GM21723 (cell line): ENCODE data around the gene EFCAB5.
"Not testable (repeated sequence)": the region's sequence is repeated elsewhere in the genome, so short reads cannot be mapped to it uniquely, and the experiment has no call there.

Experiments used
- ATAC-seq: cut with Tn5 transposase; IDR thresholded peaks from one replicate; pipeline ENCODE4 v1.9.1; 2021; ENCODE audit warnings: mild to moderate bottlenecking, moderate library complexity; ENCODE audit not compliant: unreplicated experiment

The EFCAB5 gene

DNA sequence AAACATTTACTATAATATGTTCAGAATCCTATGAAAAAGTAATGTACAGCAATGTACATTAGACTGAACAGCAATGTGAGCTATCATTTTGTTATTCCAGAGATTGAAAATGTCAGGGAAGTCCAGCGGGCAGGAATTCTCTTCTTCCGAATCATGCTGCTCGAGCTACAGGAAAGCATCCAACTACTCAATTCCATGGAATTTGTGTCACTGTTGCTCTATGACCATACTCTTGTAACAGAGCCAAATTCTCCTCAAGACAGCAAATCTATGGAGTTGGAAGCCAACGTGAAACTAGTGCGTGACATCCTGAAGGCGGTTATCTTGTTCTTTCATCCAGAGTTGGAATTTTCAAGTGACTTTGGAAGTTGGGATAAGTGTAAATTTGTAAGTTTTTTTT, 150.3 kb downstream of the EFCAB5 start:
- ATAC-seq = no peak

DNA sequence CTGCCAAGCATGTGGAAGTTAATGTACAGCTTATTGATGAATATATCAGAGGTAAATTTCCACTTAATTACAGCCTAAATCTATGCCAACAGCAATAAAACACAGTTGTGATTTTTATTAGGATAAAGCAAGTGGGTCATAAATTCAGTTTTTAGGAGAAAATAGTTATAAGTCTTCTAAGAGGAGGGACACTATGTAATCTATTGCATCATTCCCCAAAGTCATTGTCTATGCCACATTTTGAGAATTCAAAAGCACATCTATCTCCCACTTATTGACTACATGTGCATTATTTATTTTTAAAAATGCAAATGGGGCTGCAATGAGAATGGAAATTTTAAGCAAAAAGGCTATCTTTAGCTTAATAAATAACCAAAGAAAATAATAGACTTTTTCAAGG, 151.5 kb downstream of the EFCAB5 start:
- ATAC-seq = no peak

DNA sequence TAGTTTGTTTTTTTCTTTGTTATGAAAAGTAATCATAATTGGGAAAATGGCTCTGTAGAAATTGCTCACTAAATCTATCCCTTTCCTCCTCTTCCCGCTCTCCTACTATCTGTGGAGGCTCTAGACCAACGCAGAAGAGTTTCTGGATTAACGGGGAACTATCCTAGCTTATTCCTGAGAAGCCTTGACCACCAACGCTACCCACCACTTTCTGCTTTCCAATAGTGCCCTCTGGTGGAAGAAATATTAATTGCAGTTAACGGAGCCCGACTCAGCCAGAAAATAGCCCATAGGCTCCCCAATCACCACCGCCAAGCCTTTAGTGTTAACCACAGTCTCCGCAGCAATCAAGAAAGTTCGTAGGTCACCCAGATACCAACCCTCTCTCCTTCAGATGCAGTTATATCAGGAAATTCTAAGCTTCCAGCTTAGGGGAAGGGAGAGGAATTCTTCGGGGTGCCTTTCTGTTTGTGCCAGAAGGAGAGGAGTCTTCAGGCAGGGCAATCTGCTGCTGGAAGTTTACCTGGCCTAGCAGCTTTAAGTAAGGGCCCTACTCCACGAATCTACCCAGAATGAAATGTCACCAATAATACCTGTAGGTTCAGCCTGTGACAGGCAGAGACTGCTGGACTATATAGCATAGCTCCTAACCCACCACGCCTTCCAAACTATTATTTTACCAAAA, 152.2 kb downstream of the EFCAB5 start:
- ATAC-seq = no peak

DNA sequence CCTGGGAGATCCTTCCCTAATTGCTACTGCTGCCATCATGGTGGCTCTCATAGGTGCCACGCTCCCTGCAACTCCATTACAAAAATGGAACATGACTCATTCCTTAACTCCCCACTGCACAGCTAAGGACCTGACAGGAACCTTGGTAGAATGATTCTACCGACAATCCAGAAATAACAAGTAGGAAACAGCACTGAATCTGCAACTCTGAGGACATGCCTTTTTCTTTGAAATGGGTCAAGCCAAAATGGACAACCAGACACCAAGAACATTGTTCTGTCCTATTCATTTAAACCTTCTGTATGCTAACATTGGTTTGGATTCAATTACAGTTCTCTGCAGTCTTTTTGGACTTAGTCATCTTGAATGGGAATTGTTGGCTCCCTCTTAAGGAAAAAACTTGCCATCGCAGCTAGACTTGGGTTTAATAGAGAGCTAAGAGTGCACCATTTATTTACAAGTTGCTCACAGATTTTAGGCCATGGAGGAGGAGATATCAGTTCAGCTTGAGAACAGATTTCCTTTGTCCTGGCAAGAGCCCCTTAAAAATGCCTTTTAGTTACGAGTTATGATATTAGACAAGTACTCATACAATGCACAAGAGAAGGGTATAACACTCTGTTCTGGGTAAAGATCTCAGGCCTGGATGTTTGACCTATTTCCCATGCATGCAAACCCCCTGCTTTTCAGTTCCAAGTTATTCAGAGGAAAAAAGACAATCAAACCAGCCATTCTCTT, 154.2 kb downstream of the EFCAB5 start:
- no peak for ATAC-seq

DNA sequence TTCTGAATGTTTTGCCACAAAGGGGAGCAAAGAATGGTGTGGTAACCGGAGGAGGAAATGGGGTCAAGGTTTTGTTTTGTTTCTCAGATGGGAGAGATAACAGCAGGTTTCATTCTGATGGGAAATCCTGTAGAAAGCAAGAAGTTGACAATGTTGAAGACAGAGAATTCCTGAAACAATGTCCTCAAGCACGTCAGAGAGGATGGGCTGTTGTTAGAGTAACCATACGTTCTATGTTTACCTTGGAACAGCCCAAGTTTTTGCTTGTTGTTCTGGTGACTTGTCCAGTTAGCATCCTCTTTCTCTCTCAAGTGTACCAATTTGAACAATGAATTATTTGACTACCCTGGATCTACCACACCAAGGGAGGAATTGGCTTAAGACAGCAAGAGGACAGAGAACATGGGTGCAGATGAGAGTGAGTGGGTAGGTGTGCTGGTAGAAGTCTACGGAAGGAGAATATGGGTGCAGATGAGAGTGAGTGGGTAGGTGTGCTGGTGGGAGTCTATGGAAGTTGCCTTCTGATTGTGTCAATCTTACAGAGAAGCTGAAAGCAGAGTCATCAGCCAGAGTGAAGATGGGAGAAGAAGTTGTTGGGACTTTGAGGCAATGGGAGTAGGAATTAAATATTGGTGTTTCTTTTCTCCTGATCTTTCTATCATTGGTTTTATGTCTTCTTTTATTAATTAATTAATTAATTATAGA, 160.4 kb downstream of the EFCAB5 start:
- ATAC-seq = no peak

DNA sequence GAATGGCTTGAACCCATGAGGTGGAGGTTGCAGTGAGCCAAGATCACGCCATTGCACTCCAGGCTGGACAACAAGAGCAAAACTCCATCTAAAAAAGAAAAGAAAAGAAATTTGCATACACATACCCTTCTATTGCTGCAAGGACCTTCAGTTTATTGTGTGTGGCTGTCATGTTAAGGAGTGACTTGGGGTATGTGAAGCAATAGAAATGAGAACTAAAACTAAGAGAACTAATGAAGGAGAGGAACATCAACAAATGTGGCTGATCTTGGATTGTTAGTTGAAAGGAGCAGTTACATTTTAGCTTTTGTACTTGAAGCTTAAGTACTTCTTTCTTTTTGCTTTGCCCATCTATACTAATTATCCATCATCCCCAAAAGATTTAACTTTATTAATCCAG, 162.5 kb downstream of the EFCAB5 start:
- no peak for ATAC-seq

DNA sequence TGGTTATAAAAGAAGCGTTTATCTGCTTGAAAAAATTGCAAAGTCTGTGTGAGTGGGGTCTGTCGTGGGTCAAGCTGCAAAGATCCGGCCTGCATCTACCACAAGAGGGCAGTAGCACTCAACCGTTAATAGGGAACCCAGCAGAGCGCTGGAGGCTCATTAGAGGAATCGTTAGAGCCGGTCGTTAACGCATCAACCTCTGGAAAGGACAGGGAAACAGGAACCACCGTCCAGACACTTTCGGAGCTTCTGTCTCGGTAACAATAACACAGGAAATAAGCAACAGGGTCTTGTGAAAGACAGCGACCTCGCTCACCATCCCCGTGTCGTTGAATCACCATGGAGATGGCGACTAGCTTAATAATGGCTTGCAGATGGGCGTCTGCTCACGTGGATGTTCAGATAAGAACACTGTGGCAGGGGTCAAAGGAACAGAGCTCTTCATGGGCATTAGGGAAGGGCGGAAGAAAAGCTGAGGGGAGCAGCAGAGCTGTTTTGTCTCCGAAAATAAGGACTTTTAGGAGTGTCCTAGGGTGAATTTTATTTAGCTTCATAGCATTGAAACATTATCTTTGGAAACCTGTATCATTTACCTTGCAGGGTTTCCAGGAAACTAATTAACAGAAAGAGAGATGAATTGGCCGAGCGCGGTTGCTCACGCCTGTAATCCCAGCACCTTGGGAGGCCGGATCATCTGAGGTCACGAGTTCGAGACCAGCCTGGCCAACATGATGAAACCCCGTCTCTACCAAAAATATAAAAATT, 163.3 kb downstream of the EFCAB5 start:
- peak; percentile 60 for ATAC-seq

DNA sequence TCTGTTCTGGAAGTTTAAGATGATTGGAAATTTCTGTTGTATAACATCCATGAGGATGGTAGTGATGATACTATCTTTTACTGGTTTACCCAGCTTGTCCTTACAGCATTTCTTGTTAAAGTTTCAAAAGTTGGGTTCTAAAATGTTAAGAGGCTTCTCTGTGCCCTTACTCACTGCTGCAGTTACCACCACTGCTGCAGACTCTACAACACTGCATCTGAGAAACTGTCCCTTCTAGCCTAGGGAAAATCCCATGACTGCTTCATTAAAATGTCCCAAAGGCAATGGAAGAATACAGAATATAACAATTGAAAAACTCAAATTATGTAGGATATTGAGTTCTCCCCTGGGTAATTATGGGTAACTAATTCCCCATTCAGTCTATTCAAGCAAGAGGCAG, 171.4 kb downstream of the EFCAB5 start:
- no peak for ATAC-seq

DNA sequence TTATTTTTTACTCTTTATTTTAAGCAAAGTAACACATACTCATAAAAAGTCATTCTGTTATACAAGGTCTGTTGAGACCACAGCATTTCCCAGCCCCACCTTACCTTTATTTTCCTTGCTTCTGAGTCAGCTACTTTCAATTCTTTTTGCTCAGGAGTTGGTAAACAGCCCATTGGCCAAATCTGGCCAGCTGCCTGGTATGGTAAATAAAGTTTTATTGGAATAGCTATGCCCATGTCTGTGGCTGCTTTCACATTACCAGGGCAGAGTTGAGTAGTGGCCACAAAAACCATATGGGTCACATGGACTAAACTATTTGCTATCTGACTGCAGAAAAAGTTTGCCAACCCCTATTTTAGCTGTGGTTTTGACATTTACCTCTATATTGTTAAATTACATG, 171.8 kb downstream of the EFCAB5 start:
- no peak for ATAC-seq

DNA sequence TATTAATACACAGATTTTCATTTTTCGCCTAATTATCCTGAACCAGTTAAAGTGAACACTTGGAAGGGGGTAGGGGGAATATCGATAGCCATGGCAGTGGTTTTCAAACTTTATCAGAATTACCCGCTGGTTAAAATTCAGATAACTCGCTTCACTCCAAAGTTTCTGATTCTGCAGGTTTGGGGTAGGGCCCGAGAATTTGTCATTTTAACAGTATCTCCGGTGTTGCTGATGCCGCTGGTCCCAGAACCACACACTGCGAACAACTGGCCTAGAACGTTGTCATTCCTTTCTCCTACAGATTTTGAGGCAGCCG, 174.9 kb downstream of the EFCAB5 start:
- ATAC-seq = no peak

DNA sequence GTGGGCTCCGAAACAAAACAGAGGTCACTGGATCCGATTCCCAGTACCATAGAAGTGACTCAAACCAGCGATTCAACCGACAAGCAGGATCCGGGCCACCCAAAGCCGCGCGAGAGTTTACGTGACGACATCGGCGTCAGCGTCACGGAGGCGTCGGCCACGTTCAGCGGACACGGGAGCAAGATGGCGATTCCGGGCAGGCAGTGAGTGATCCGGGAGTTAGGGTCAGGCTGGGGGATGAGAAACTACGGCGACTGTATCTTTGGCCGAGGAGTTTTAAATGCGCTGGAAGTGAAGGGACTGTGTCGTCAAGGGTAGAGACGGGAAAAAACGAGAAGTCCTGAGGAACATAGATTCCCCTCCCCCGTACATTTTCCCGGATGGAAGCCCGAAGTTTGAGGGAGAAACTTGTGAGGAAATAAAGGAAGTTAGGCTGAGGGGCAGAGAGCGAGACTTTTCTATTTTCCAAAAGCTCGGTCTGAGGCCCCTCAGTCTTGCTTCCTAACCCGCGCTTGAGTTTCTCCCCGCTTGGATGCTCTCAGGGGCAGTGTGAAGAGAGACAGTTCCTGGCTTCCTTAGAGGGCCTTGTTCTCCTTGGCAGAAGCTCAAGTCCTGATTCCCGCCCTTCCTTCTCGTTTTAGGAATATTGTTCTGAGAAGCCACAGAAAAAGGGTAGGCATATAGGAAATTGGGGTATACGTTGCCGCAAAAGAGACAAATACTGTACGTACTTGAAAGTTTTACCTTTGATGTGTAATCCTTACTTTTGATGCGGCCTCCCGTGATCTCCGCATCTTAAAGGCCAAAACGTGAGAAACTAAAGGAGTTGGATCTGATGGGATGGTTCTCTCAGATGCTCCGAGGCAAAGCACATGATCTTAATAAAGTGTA, 175.5 kb downstream of the EFCAB5 start, which contains the start of gene NSRP1:
Gene NSRP1 (plus strand): TSS at position 156 of the 891 bp plus-strand sequence. CDS start 28 bp downstream, at position 184.
- peak; percentile 76 for ATAC-seq

DNA sequence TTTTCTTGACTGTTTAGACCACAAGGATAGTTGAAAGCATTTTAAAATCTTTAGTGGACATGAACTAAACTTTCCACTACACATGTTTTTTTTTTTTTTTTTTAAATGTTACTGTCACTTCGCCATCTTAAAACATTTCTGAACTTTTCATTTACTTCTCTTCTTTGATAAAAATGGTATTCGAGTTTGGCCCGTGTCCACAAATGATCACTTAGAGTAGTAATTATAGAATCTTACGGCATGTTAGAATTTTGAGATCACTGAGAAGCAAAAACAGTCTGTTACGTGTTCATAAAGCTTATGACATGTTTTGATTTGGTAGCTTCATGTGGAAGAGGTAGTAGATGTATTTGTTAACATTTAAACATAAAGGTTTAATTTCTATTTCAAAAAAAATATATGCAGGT, 176.2 kb downstream of the EFCAB5 start:
- no peak for ATAC-seq

DNA sequence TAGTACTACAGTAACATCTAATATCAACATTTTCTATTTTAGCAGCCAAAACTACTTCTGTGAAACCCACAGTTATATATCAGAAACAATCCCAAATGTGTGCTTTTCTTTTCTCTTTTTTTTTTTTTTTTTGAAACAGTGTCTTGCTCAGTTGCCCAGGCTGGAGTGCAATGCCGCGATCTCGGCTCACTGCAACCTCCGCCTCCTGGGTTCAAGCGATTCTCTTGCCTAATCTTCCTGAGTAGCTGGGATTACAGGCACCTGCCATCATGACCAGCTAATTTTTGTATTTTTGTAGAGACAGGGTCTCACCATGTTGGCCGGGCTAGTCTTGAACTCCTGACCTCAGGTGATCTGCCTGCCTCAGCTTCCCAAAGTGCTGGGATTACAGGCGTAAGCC, 177.2 kb downstream of the EFCAB5 start:
- ATAC-seq = not testable (repeated sequence)

DNA sequence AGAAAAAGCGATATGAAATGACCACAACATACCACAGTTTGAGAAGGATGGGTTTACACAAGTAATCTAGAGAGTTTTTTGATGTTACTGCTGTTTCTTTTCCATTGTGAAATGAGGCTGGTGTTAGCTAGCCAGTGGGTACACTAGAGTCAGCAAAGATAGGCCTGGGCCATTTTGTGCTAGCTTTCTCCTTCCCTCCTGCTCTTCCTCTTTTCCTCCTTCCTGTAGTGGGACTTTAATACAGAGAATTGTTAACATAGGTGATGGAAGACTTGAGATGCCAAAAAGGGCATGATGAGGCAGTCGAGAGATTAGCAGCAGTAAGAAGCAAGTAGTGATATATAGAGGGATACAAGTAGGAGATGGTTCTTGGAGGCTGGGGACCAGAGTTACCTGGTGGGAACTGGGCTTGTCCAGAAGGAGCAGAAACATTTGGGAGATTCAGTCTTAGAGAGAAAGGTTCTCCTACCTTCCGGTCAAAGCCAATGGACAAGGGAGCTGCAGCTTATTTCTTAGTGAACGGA, 182.9 kb downstream of the EFCAB5 start:
- no peak for ATAC-seq

DNA sequence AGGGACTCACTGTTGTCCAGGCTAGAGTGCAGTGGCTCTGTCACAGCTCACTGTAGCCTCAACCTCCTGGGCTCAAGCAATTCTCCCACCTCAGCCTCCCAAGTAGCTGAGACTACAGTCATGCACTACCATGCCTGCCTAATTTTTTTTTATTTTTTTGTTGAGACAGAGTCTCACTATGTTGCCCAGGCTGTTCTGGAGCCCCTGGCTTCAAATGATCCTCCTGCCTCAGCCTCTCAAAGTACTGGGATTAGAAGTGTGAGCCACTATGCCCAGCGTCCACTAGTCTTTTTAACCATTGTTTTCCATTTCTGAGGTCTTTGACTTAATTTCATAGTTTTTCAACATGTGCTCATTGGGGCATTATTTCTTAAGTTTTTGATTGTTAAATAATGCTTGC, 188.7 kb downstream of the EFCAB5 start:
- ATAC-seq = no peak

DNA sequence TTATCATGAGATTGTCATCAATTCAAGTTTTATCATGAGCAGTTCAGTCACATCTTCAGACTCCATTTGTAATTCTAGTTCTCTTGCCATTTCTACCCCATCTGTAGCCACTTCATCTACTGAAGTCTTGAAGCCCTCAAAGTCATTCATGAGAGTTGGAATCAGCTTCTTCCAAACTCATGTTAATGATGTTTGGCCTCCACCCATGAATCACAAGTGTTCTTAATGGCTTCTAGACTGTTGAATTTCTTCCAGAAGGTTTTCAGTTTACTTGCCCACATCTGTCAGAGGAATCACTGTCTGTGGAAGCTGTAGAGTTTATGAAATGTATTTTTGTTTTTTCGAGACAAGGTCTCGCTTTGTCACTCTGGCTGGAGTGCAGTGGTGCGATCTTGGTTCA, 191.2 kb downstream of the EFCAB5 start:
- no peak for ATAC-seq

DNA sequence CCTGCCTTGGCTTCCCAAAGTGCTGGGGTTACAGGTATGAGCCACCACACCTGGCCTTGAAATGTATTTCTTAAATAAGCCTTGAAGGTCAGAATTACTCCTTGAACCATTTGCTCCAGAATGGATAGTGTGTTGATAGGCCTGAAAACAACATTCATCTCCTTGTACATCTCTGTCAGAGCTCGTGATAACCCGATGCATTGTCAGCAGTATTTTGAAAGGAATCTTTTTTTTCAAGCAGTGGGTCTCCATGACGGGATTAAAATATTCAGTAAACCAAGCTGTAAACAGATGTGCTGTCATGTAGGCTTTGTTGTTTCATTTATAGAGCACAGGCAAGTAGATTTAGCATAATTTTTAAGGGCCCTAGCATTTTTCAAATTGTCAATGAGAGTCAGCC, 191.8 kb downstream of the EFCAB5 start:
- no peak for ATAC-seq

DNA sequence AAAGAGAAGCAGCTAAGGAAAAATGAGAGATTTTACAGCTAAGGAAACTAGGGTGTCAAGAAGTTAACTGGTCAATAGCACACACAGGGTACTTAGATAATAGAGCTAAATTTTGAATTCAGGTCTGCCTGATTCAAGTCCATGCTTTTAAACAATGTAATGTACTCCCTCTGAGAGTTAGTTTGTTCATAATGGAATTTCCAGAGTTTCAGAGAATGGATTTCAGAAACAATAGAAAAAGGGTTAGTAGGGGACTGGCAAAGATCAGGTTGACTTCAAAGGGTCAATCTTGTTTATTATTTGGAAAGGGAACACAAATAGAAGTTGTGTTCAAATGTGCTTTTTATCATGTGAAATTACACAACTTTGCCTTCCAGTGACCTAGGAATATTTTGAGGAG, 193.1 kb downstream of the EFCAB5 start:
- no peak for ATAC-seq

DNA sequence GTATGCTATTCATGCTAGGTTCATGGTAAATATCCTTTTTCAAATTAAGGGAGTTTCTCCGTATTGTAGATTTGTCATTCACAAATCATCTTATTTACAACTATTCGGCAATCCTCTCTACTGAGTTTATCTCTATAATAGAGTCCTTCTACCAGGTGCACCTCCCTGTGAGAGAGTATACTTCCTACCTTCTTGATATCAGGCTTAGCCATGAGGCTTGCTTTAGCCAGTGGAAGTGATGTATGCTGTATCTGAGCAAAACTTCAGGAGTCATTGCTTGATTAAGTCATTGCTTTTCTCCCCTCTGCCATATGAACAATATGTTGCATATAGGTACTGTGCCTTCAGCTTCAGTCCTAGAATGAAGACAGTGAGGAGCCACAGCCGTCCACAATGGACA, 195.7 kb downstream of the EFCAB5 start:
- no peak for ATAC-seq

DNA sequence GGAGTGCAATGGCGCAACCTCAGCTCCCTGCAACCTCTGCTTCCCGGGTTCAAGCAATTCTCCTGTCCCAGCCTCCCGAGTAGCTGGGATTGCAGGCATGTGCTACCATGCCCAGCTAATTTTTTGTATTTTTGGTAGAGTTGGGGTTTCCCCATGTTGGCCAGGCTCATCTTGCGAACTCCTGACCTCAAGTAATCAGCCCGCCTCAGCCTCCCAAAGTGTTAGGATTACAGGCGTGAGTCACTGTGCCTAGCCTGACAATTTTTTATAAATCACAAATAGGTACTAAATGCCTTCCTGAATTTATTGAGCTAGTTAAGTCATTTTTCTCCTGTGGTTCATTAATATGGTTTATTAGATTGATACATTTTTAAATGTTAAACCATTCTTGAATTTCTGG, 206.4 kb downstream of the EFCAB5 start:
- not testable (repeated sequence) for ATAC-seq
